Adrenal gland (tissue), 12 donors: ENCODE data around the gene MYCBPAP. TPM values are rescaled to one million over a fixed set of nuclear protein-coding genes. Genes with fewer than 3 reads are reported as not detected.
A peak's percentile ranks its signal among the peaks of the same experiment; 100 is the strongest.

Source experiments
- DNase-seq, 7 donors: peaks; one replicate each; pipeline ENCODE4 v3.0.0-alpha.2; 2019 to 2020
- H3K27ac ChIP-seq, 5 donors: fragments of 200-600 bp; sonication (generic) in 4 of 5; 1 replicate in 3 of 5; 2 replicates in 2 of 5; pipeline versions ENCODE4 v1.5.1 to v1.8.0; 2016 to 2020; ENCODE audit warnings: mild to moderate bottlenecking in 1 of 5
- H3K27me3 ChIP-seq: fragments of 200-600 bp; 2 replicates; pipeline ENCODE4 v1.8.0; 2021
- H3K36me3 ChIP-seq, 2 donors: fragments of 200-600 bp; replicated peaks in 1 of 2; 1 replicate in 1 of 2; 2 replicates in 1 of 2; pipeline versions ENCODE4 v1.5.1 to v1.8.0; 2018 to 2022
- H3K4me1 ChIP-seq, 2 donors: fragments of 200-600 bp; replicated peaks in 1 of 2; 1 replicate in 1 of 2; 2 replicates in 1 of 2; pipeline versions ENCODE4 v1.5.1 to v1.8.0; 2018 to 2021
- H3K4me3 ChIP-seq, 4 donors: fragments of 200-600 bp; sonication (generic) in 3 of 4; one replicate each; pipeline ENCODE4 v1.5.1; 2016 to 2018
- H3K9me3 ChIP-seq, 3 donors: fragments of 200-600 bp; sonication (generic) in 1 of 3; replicated peaks in 1 of 3; 1 replicate in 2 of 3; 2 replicates in 1 of 3; pipeline versions ENCODE4 v1.5.1 to v1.8.0; 2016 to 2021
- POLR2A ChIP-seq, 2 donors: fragments of 450-650 bp; IDR thresholded peaks; one replicate each; pipeline ENCODE4 v1.6.1; 2017; ENCODE audit warnings: antibody characterized with exemption in 2 of 2, mild to moderate bottlenecking in 2 of 2, moderate library complexity in 1 of 2
- WGBS, 4 donors: extraction: QIAGEN DNeasy Blood & Tissue Kit in 2 of 4; methylation state at CpG; one replicate each; pipeline versions ENCODE4 v1.1.5 to v1.1.7; 2013 to 2017; 5-methylcytosine and 5-hydroxymethylcytosine counted together
- intact Hi-C, 2 donors: fragments of 100-400 bp; cut with DNase I; formaldehyde crosslinking; loops; one replicate each; pipeline versions ENCODE4 v1.14.1 to v1.15.0; 2022 to 2023
- polyA plus RNA-seq, 3 donors: library from polyadenylated mRNA; stranded (reverse); fragments of 200-250 nt in 2 of 3; fragments of 350-450 nt in 1 of 3; fragmentation: Illumina TruSeq in 1 of 3; extraction: RNeasy Lipid Tissue Mini Kit (QIAGEN cat#74804) in 1 of 3; gene quantifications; one replicate each; pipeline ENCODE4 v1.2.3, GENCODE V29; 2013 to 2014
- total RNA-seq, 9 donors: library from RNA; depleted of rRNA in 4 of 9; stranded (reverse); fragments of >200 nt in 4 of 9; fragments of 120-200 nt in 1 of 9; fragmentation: NEBNext Ultra II Directional in 1 of 9; extraction: Animal tissue kit (Norgen Biotek cat#: 25700) in 1 of 9; gene quantifications; one replicate each; pipeline versions ENCODE4 v1.1.0 to v1.2.4, GENCODE V29; 2013 to 2023
- TF ChIP-seq, protein P1 (sequence below), 6 experiments: fragments of 450-650 bp in 4 of 6; fragments of 200-600 bp in 2 of 6; sonication (generic) in 1 of 6; IDR thresholded peaks; 1 replicate in 5 of 6; 2 replicates in 1 of 6; pipeline versions ENCODE4 v1.5.1 to v1.8.0; 2016 to 2021; ENCODE audit warnings: antibody characterized with exemption in 6 of 6, mild to moderate bottlenecking in 2 of 6, moderate library complexity in 1 of 6
- donor health status: healthy with polysubstance abuse.
- donor health status: Bipolar disorder and iron deficiency.
- donor health status: DM: yes; HTN: yes; CAD: no.
- donor health status: DM: no; HTN: no; CAD: no.
- donor health status: DM: no; HTN: no; CAD: no.
- donor health status: DM: yes; HTN: yes; CAD: no.

The MYCBPAP gene
- total and polyA plus RNA-seq, 12 donors, result 0.12 to 8.9 (median 2.3) TPM; not detected in 1

DNA sequence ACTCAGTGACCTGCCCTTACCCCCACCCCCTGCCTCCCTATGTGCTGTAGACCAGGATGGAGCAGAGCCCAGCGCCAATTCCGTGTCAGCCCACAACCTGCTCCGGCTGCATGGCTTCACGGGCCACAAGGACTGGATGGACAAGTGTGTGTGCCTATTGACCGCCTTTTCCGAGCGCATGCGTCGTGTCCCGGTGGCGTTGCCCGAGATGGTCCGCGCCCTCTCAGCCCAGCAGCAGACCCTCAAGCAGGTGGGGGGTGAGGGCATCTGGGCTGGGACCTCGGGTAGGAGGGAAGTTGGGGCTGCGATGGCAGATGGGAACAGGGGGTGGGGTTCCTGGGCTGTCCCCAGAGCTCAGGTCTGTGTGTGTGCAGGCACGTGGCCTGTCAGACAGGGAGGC, 46.0 kb downstream of the MYCBPAP start:
- WGBS, 4 donors, result 95 to 99% (median 96%) methylated on average over 15 to 17 of the region's 17 CpGs
- H3K27me3 ChIP-seq, result no peaks in the 10 kb centered on the region
- peaks cover 4 to 5% of the 10 kb centered on the region in 2 donors for H3K4me1 ChIP-seq
- no peak overlapping the region for H3K4me3 ChIP-seq
- H3K36me3 ChIP-seq, result peaks cover 0 to 9% of the 10 kb centered on the region in 2 donors
- H3K9me3 ChIP-seq, result no peaks in the 10 kb centered on the region
- DNase-seq, result no peak
- no peak for TF ChIP-seq POLR2A (IDR thresholded peaks at IDR 0.05)
- TF ChIP-seq, protein P1, sequence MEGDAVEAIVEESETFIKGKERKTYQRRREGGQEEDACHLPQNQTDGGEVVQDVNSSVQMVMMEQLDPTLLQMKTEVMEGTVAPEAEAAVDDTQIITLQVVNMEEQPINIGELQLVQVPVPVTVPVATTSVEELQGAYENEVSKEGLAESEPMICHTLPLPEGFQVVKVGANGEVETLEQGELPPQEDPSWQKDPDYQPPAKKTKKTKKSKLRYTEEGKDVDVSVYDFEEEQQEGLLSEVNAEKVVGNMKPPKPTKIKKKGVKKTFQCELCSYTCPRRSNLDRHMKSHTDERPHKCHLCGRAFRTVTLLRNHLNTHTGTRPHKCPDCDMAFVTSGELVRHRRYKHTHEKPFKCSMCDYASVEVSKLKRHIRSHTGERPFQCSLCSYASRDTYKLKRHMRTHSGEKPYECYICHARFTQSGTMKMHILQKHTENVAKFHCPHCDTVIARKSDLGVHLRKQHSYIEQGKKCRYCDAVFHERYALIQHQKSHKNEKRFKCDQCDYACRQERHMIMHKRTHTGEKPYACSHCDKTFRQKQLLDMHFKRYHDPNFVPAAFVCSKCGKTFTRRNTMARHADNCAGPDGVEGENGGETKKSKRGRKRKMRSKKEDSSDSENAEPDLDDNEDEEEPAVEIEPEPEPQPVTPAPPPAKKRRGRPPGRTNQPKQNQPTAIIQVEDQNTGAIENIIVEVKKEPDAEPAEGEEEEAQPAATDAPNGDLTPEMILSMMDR (IDR thresholded peaks at IDR 0.05), result no peak
- intact Hi-C loops, result loop anchor here in 1 of 2 donors (5.0 kb wide), 2 partner anchors 68 to 143 kb away; no protein-coding TSS in a partner anchor
- no peak overlapping the region for H3K27ac ChIP-seq

DNA sequence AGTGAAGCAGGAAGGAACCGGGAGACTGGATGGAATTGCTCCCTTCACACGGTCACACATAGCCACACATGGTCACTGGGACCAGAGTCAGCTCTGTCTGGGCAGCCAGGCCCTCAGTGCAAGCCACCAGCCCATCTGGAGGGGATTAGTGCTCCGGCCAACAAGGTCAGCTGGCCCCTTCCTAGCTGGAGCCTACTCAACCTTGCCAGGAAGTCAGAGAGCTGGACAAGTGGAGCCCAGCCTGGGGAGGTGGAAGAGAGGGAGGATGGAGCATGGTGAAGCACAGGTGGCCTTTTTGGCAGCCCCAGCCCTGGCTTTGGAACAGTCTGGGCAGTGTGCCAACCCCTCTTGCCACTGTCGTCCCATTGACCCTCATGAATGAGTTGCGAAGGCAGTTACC, 48.6 kb downstream of the MYCBPAP start:
- no peaks in the 10 kb centered on the region for H3K36me3 ChIP-seq
- no peak overlapping the region for H3K27ac ChIP-seq
- TF ChIP-seq, protein P1 (IDR thresholded peaks at IDR 0.05), result no peak
- TF ChIP-seq POLR2A (IDR thresholded peaks at IDR 0.05), result no peak
- H3K9me3 ChIP-seq, result no peaks in the 10 kb centered on the region
- no peak overlapping the region for H3K4me3 ChIP-seq
- 53 to 74% (median 64%) methylated on average over 3 to 5 of the region's 5 CpGs for WGBS, 4 donors
- peaks cover 8% of the 10 kb centered on the region for H3K27me3 ChIP-seq
- peak in 3 of 7 donors; percentile 42 to 49 (median 48) for DNase-seq
- peaks cover 22 to 28% of the 10 kb centered on the region in 2 donors for H3K4me1 ChIP-seq
- intact Hi-C loops, result no loop called here

DNA sequence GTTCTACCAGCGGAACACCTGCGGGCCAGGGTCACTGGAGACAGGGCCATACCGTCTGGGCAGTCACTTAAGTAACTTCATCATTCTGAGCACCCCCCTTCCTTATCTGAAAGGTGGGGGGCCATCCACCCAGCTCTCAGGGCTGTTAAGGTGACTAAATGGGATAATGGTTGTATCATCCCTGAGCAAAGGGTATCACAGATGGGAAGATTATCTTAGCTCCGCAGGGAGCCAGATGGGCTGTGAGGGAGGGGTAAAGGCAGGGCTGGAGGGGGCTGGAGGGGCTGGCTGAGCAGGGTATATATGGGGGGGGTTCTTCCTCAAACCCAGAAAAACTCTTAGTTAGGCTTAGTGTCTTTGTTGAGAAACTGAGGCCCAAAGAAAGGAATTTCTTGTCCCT, 49.4 kb downstream of the MYCBPAP start:
- Histone ChIP-seq H3K36me3 (no peaks in the 10 kb centered on the region), H3K27me3 (peaks cover 13% of the 10 kb centered on the region), H3K4me1 (peaks cover 22 to 28% of the 10 kb centered on the region in 2 donors), H3K4me3 (no peak overlapping the region), H3K27ac (no peak overlapping the region), H3K9me3 (no peaks in the 10 kb centered on the region)
- TF ChIP-seq, protein P1 (IDR thresholded peaks at IDR 0.05), result no peak
- no peak for TF ChIP-seq POLR2A (IDR thresholded peaks at IDR 0.05)
- DNase-seq, result no peak
- intact Hi-C loops, result no loop called here
- WGBS, 4 donors, result 81 to 93% (median 89%) methylated on average over 4 of the region's 4 CpGs

DNA sequence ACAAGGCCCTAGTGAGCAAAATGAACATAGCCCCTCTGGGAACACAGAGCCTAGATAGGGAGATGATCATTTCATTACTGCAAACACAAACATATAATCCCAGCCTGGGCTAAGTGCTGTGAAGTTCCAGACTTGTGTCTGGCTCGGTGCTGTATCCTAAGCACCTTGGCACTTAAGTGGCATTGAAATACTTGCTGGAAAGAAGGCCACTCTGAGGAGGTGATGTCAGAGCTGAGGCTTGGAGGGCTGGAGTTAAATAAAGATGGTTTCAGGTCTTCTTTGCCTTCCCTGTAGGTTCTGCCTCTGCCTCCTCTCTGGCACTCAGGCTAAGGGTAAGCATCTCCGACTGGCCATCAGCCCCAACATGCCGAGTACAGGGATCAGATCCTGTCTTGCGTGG, 49.9 kb downstream of the MYCBPAP start:
- peaks cover 22 to 28% of the 10 kb centered on the region in 2 donors for H3K4me1 ChIP-seq
- H3K4me3 ChIP-seq, result no peak overlapping the region
- intact Hi-C loops, result no loop called here
- no peaks in the 10 kb centered on the region for H3K9me3 ChIP-seq
- no peak overlapping the region for H3K27ac ChIP-seq
- no peaks in the 10 kb centered on the region for H3K36me3 ChIP-seq
- DNase-seq, result no peak
- TF ChIP-seq, protein P1 (IDR thresholded peaks at IDR 0.05), result no peak
- TF ChIP-seq POLR2A (IDR thresholded peaks at IDR 0.05), result no peak
- 77 to 84% (median 82%) methylated on average over 4 of the region's 4 CpGs for WGBS, 4 donors
- H3K27me3 ChIP-seq, result peaks cover 13% of the 10 kb centered on the region
